GM12872 (cell line): ENCODE results near the gene PRKAG2.

ENCODE experiments used
- CTCF ChIP-seq: IDR thresholded peaks from 3 replicates; pipeline ENCODE4 v1.5.1; 2011; ENCODE audit warnings: low read depth, mild to moderate bottlenecking, low read length, moderate library complexity; ENCODE audit not compliant: insufficient read depth

PRKAG2 gene

GRCh38 chr7:151904270-151904669 is 27.4 kb upstream of the PRKAG2 start:
- TF ChIP-seq CTCF, result no peak

- TF ChIP-seq CTCF, result no peak
Observed at GRCh38 chr7:151903249-151904032, 26.5 kb upstream of the PRKAG2 start.

GRCh38 chr7:151902311-151902710 is 25.4 kb upstream of the PRKAG2 start:
- no peak for TF ChIP-seq CTCF

- no peak for TF ChIP-seq CTCF
Observed at GRCh38 chr7:151901828-151902227, 24.9 kb upstream of the PRKAG2 start.

- TF ChIP-seq CTCF, result no peak
Observed at GRCh38 chr7:151900986-151901621, 24.2 kb upstream of the PRKAG2 start.

GRCh38 chr7:151900591-151900985 is 23.7 kb upstream of the PRKAG2 start:
- no peak for TF ChIP-seq CTCF

GRCh38 chr7:151899513-151900360 is 22.8 kb upstream of the PRKAG2 start:
- no peak for TF ChIP-seq CTCF
